HG02970 (cell line): Measurements from ENCODE around the gene EIF1AD.
"Not testable (repeated sequence)": the region's sequence is repeated elsewhere in the genome, so short reads cannot be mapped to it uniquely, and the experiment has no call there.

Experiments used
- ATAC-seq: cut with Tn5 transposase; IDR thresholded peaks from one replicate; pipeline ENCODE4 v1.9.1; 2021; ENCODE audit warnings: mild to moderate bottlenecking, moderate library complexity, moderate number of reproducible peaks; ENCODE audit not compliant: unreplicated experiment, low FRiP score

EIF1AD gene, protein sequence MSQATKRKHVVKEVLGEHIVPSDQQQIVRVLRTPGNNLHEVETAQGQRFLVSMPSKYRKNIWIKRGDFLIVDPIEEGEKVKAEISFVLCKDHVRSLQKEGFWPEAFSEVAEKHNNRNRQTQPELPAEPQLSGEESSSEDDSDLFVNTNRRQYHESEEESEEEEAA

DNA sequence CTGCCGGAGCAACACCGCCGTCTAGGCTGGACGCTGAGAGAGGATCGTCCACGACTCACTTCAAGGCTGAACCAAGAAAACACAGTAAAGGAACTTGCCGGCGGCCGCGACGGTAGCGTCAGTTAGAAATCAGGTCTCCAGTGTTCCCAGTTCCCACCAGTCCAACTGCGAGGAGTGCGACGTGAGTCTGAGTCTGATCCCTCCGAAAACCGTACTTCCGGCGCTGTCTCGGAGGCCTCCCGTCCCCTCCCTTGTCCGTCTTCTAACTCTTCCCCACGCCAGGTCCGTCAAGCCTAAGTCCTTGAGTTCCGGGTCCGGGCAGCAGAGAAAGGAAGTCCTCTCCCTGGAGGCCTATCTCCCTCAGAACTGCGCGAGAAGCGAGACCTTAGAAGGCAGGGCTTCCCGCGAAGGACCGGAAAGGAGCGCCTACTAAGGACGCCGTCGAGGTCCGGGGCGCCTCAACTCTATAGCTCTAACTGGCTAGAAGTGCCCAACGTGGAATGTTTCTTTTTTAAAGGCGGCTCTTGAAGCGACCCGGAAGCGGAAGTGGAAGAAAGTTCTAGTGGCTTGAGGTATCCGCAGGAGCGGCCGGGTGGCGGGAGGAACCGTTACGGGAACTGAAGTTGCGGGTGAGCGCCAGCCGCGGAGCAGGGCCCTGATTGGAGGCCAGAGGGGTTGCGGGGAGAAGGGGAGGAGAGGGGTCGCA is at the start of gene EIF1AD, which contains the start of gene BANF1:
Gene EIF1AD (minus strand): TSS at position 216 of the 706 bp plus-strand sequence. CDS start 1,768 bp downstream, outside the sequence.
Gene BANF1 (plus strand): TSS at position 562 of the 706 bp plus-strand sequence. CDS start 748 bp downstream, outside the sequence.
- peak; percentile 77 for ATAC-seq

DNA sequence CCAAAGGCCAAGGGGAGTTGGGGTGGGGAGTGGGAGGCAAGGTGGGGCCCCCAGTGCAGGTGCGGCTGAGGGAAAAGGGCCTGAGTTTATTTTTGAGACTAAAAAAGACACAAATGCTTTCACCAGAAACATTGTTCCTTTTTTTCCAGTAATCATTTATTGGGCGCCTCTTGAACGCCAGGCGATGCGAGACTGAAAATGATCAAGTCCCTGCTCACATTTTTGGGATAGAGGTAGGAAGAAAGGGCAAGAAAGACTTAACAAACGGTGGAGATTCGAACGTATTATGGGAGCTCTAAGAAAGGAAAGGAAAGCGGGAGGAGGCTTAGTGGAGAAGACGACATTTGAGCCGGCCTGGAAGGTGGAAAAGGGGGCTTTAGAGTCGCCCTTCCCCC is 49.4 kb upstream of the EIF1AD start:
- no peak for ATAC-seq

DNA sequence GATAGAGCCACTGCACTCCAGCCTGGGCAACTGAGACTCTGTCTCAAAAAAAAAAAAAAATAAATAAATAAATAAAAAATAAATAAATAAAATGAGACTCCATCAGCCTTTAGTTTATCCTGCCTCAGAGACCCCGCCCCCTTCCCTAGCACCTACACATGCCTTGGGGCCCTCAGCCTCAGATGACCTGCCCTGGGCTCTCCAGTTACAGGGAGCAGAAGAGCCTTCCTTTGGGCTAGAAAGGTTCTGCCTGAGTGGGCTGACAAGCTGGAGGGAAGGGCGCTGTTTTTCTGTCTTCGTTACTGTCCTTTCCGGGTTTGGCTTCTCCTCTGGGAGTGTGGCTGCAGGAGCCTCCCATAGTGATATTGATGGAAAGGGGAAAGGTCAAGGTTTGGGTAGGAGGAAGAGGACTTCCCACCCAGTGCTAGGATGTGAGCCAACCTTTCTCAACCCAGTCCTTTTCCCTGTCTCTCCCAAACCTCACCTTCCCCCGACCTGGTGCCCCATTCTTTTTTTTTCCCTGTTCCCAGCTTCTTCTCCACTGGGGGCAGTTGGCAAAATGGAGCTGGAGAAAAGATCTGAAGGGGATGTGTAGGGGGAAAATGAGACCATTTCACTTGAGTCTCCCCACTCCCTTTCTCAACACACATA is 48.7 kb upstream of the EIF1AD start:
- no peak for ATAC-seq

DNA sequence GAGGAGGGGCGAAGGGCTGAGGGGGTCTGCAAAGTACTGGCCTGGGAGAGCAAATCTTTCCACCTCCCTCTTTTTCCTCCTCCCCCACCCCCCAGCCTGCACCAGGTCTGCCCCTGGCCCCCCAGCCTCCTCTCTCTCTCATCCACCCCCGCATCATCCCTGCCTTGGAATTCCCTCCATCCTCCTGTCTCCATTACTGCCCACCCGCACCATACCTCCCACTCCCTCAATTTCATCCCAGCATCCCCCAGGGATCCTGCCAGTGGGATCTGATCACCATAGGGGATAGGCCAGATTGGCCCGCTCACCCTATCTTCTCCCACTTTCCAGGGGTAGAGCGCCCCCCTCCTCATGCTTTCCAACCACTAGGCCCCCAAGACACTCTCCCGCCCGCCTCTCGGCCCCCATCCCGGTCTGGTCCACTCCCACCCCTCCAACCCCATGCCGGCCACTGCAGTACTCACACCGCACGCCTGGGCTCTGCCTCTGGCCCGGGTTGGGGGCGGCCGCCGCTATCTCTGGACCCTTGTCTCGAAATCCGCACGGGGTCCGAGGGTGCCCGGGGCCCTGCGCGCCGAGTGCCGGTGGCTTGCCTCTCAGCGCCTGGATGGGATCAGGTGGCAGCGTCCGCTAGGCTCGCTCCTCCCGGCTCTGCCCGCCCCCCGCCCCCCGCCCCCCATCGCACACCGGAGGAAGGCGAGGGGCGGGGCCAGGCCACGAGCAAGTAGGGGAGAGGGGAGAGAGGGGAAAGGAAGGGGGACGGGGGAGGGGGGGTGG is 46.8 kb upstream of the EIF1AD start, which contains the start of gene GAL3ST3:
Gene GAL3ST3 (minus strand): TSS at position 615 of the 777 bp plus-strand sequence. CDS start 3,746 bp downstream, outside the sequence.
- ATAC-seq: no peak

DNA sequence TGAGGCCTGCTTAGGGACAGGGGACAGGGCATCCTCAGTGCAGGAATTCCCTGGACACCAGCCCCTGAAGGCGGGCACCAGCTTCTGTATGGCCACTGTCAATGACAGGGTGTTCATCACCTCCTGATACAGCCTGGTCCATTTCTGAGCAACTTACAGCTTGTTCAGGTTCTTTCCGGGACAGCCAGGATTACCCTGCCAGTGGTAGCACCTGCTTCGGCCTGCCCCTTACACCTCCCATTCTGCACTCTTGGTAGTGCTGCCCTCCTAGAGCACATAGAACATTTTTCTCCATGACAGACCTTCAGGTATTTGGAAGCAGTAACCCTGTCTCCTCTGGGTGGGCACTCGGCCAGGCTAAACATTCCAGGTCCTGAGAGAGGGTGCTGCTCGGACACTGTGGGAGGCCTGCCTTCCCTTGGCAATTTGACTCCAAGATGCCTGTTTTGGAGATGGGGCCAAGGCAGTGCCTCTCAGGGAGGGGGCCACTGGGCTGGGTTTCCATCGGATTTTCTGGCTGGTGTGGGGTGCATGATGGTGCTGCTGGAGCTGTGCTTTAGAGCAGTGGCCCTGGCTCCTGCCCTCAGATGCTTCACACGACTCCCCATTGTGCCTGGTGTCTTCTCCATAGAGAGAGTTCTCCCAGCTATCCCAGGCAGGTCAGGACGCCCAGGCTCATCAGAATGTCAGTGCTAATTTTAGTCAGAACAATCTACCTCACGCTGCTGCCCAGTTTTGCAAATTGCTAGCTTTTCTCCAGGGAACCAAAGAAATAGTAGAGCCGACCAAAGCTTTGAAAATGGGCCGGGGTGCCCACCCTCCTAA is 45.8 kb upstream of the EIF1AD start:
- ATAC-seq: no peak

DNA sequence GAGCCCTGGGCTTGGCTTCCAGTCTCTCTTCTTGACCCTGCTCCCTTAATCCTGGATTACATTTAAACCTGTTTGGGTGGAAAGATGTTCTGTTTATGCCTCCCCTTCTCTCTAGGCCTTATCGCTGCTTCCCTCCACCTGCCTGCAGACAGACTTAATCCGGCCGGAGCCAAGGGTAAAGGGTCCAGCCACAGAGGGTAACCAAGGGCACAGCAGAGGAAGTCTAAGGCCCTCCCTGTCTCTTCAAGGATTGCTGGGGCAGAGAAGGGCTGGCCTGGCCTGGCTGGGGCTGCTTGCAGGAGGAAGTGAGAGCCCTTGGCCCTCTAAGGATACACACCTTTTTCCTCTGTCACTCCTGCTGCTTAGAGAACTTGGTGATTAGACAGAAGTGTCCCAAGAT is 44.9 kb upstream of the EIF1AD start:
- ATAC-seq: no peak

DNA sequence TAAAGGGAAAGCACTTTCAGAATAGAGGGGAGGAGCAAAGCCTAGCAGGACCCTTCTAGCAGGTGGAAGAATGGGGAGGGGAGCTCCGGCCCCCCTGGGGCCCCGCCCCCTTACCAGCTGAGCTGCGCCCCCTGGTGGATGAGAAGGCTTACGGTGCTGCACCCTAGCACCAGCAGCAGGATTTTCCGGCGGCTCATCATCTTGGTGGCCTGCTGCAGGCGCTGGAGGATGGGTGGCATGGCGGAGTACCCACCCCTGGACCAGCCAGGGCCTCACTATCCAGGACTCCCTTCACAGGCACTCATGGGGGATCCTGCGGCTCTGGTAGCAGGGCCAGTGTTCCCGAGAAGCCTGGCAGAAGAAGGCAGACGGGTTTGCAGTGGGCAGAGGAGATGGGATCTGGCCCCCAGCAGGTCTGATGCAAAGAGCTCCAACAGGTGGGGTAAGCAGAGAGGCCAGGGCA is 43.3 kb upstream of the EIF1AD start:
- peak; percentile 59 for ATAC-seq

DNA sequence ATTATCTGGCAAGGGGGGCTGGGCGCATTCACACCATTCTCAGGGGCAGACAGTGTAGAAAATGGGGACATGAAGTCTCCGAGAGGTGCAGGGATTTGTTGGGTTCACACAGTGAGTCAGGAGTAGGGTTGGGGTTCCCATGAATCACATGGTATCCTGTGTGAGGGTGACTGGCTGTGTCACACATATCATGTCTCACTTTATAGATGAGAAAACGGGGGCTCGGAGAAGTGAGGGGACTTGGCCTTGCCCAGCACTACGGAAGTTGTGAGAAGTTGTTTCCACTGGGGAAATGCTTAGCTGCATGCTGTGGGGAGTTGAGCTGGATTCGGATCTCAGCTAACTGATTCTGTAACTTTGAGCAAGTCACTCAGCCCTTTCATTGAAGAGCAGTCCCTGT is 42.8 kb upstream of the EIF1AD start:
- ATAC-seq: no peak

DNA sequence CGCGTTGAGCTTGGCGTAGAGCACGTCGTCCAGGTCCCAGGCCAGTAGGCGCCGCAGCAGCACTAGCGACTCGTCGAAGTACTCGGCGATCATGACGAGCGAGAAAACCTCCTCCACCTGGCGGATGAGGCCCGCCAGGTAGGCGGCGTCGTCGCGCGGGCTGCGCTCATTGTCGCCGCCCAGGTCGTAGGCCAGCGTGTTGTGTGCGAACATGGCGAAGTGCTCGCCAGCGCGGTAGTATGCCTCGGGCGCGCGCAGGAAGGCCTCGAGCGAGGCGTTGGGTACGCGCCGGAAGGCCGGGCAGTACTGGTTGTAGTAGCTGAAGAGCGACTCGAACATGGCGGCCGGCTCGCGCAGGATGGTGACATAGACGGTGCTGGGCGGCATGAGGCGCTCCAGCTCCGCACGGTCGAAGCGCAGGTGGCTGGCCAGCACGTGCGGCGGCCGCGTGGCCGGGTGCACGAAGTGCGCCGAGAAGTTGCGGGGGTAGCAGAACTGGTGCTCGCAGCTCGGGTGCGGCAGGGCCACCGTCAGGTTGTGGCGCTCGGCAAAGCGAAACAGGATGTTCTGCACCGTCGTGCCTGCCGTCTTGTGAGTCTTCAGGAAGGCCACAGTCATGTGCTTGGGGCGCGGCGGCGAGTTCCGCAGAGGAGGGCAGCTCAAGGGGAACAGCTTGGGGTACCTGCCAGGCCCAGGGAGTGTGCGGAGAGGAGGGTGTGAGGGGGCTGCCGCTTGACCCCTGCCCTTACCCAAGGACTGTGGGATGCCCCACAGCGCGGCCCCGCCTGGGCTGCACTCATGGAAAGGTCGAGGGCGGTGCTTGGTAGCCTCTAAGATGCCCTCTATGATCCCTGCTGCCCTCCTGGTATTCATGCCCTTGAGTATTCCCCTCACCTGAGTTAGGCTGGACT is 41.3 kb upstream of the EIF1AD start:
- ATAC-seq: no peak

DNA sequence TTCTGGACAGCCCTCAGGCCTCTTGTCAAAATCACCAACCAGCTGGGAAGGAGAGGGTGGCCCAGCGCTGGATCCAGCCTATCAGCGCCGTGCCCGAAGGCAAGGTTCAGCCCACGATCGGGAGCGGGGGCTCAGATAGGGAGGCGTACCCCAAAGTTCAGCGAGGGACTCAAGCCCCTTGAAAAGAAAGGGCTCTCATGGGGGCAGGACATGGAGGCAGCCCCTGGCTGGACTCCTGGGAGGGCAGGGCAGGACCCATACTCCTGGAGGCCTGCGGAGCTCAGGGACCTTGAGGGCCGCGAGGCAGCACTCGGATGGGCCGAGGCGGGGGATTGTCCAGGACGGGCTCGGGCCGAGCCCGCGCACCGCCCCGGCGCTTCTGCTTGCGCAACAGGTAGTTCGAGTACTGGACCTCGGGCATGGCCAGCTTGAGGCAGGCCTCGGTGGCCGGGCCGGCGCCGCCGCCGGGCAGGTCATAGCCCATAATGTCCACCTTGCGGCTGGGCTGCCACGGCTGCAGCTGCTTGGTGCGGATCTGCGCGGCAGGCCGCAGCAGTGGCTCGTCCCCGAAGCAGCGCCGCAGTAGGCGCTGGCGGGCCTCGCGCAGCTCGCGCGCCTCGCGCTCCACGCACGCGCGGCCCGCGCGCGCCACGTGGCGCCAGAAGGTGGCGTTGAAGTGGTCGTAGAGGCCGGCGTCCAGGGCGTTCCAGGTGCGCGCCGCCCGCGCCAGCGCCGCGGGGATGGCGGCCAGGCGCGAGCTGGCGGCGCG is 40.5 kb upstream of the EIF1AD start:
- ATAC-seq: no peak

DNA sequence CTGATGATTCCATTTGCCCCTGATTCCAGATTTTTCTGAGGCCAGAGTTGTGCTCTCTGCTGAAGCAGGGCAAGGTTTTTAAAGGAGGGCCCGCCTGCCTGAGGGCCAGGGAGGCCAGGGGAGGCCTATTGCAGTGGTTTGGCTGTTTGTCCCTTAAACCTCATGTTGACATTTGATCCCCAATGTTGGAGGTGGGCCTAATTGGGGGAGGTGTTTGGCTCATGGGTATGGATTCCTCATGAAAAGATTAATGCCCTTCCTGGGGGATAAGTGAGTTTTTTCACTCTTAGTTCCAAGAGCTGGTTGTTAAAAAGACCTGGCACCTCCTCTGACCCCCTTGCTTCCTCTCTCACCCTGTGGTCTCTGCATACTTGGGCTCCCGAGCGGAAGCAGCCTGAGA is 37.8 kb upstream of the EIF1AD start:
- ATAC-seq: no peak

DNA sequence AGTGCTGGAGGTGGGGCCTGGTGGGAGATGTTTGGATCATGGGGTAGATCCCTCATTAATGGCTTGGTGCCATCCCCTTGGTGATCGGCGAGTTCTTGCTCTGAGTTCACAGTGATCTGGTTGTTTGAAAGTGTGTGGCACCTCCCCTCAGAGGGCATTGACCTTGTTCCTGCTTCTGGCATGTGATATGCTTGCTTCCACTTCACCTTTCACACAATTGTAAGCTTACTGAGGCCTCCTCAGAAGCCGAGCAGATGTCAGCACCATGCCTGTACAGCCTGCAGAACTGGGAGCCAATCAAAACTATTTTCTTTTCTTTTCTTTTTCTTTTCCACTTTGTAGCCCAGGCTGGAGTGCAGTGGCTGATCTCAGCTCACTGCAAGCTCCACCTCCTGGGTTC is 35.4 kb upstream of the EIF1AD start:
- no peak for ATAC-seq

DNA sequence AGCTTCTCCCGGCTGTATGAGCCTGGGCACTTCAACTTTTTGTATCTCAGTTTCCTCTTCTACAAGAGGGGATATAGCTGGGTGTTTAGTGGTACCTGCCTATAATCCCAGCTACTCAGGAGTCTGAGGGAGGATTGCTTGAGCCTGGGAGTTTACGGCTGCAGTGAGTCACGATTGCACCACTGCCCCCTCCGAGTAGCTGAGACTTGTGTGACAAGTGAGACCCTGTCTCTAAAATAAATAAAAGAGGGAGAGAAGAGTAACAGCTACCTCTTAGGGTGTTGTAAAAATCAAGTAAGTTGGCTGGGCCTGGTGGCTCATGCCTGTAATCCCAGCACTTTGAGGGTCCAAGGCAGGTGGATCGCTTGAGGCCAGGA is 34.4 kb upstream of the EIF1AD start:
- no peak for ATAC-seq

DNA sequence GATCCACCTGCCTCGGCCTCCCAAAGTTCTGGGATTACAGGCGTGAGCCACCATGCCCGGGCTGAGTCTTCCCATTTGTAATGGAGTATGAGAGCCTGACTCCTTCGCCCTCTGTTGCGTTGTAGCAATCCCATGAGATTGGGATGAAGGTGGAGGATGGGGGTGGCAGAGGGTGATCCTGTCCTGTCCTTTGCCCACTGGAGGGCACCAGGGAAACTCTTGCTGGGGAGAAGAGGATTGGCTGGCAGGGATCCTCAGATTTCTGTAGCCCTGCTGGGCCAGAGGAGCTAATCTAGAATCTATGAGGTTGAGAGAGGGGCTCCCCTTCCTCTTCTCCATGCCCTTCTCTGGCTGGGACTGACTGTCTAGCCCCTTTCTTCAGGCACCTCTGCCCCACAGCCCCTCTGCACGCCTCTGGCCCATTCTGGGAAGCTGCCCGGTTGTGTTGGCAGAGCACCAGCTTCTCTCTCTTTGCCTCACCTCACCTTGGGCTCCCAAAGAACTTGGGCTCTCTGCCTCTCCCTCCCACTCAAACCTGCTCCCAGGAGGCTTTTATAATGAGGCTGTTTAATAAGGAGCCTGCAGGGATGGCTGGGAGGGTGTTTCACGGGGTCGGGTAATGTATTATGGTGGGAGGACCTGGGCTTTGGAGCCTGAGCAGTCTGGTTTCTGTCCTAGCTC is 33.8 kb upstream of the EIF1AD start:
- no peak for ATAC-seq

DNA sequence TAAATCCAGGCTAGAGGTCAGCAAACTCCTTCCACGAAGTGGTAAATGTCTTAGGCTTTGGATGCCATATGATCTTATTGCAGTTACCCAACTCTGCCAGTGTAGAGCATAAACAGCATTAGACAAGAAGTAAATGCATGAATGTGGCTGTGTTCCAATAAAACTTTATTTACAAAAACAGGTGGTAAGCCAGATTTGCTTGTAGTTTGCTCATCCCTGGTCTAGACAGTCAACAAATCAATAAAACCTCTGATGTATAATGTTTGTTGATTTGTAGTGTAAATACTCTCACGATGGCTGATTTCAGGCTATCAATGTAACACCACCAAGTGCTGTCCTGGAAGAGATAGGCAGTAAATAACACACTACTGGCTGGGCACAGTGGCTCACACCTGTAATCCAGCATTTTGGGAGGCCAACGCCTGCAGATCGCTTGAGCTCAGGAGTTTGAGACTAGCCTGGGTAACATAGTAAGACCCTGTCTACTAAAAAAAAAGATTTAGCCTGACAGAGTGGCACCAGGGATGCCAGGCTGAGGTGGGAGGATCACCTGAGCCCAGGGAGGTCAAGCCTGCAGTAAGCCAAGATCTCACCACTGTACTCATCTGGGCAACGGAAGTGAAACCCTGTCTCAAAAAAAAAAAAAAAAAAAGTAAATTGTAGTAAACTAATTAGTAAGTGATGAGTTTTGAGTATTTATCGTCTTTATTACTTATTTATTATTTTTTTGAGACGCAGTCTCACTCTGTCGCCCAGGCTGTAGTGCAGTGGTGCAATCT is 31.2 kb upstream of the EIF1AD start:
- no peak for ATAC-seq

DNA sequence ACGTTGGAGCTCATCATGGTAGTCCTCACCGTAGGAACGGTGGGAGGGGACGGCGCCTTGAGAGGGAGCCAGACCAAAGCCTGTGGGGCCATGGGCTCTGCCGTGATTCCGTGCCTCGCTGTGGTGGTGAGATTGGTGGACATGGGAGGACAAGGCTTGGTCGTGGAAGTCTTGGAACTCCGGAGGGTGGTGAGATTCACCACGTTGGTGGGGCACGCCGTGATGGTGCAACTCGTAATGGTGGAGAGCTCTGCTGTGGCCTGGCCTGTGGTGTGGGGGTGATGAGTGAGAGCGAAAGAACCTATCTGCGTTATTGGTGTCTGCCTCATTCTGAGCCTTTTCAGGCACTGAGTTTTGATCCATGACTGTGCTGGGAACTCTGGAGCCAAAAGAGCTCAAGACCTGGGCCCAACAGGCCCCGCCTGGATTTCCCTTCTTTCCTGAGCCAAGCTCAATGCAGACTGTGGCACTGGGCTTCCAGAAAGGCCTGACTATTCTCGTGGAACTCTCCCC is 24.1 kb upstream of the EIF1AD start, which contains the start of gene CATSPER1:
Gene CATSPER1 (minus strand): TSS at position 463 of the 513 bp plus-strand sequence. CDS start 100 bp downstream, at position 363.
- no peak for ATAC-seq

DNA sequence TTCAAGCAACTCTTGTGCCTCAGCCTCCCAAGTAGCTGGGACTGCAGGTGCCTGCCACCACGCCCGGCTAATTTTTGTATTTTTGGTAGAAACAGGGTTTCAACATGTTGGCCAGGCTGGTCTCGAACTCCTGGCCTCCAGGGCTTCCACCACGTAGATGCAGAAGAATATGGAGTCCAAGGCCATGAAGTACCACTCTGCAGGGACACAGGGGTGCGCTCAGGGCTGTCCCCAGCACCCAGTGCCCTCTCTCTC is 21.2 kb upstream of the EIF1AD start:
- not testable (repeated sequence) for ATAC-seq
